ENCODE results near the gene SRRD. TPM values are rescaled to one million over a fixed set of nuclear protein-coding genes. Genes with fewer than 3 reads are reported as not detected.

SRRD gene
- total RNA-seq, 1 experiment from 2014 or later = 9.5 TPM

DNA sequence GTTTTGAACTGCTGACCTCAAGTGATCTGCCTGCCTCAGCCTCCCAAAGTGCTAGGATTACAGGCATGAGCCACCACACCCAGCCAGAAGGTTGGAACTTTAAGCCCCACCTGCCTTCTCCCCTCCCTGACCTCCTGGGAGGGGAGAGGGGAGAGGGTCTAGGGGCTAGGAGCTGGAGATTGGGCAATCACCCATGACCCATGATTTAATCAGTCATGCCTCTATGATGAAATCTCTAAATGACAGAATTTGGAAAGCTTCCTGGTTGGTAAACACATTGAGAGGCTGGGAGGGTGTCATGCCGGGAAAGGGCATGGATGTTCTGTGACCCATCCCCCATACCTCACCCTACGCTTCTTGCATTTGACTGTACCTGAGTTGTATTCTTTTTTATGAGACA lies 45.7 kb downstream of the SRRD start:
- ChIA-PET CTCF (no interaction called here), POLR2A (ENCODE audit: unreplicated experiment) (no interaction called here)
- TF ChIP-seq EZH2 (IDR thresholded peaks at IDR 0.05; ENCODE audit: low read depth) (no peak), CTCF (conservative IDR thresholded peaks at IDR 0.05) (no peak)
- Histone ChIP-seq H3K79me2 (ENCODE audit: low read depth) (no peaks in the 10 kb centered on the region), H4K20me1 (ENCODE audit: insufficient read depth) (no peaks in the 10 kb centered on the region), H3K4me2 (no peak overlapping the region), H3K9me2 (ENCODE audit: insufficient read depth) (no peaks in the 10 kb centered on the region), H2AFZ (no peak overlapping the region), H3K36me3 (ENCODE audit: low read depth) (no peaks in the 10 kb centered on the region), H3K9me3 (ENCODE audit: insufficient read depth, low read depth) (no peaks in the 10 kb centered on the region), H3K4me3 (no peak overlapping the region), H3K4me1 (replicated peaks; ENCODE audit: insufficient read depth) (no peaks in the 10 kb centered on the region), H3K27ac (no peak overlapping the region), H3F3A (ENCODE audit: insufficient read depth, low read depth) (no peaks in the 10 kb centered on the region), H3K27me3 (ENCODE audit: insufficient read depth, low read depth) (no peaks in the 10 kb centered on the region)
- BruUV-seq (replicated peaks) = no TSS peak
- intact Hi-C loops (cut with micrococcal nuclease; ENCODE audit: unreplicated experiment) = no loop called here
- DNase-seq = no peak

- Histone ChIP-seq H3K9me3 (ENCODE audit: insufficient read depth, low read depth) (no peaks in the 10 kb centered on the region), H3K27ac (no peak overlapping the region), H3K79me2 (ENCODE audit: low read depth) (no peaks in the 10 kb centered on the region), H4K20me1 (ENCODE audit: insufficient read depth) (no peaks in the 10 kb centered on the region), H3K27me3 (ENCODE audit: insufficient read depth, low read depth) (no peaks in the 10 kb centered on the region), H3K4me3 (no peak overlapping the region), H3K36me3 (ENCODE audit: low read depth) (no peaks in the 10 kb centered on the region), H3K9me2 (ENCODE audit: insufficient read depth) (no peaks in the 10 kb centered on the region), H3K4me1 (replicated peaks; ENCODE audit: insufficient read depth) (no peaks in the 10 kb centered on the region), H3K4me2 (no peak overlapping the region), H2AFZ (no peak overlapping the region), H3F3A (ENCODE audit: insufficient read depth, low read depth) (no peaks in the 10 kb centered on the region)
- TF ChIP-seq EZH2 (IDR thresholded peaks at IDR 0.05; ENCODE audit: low read depth) (no peak), CTCF (conservative IDR thresholded peaks at IDR 0.05) (no peak)
- CTCF ChIA-PET = no interaction called here
- intact Hi-C loops (cut with micrococcal nuclease; ENCODE audit: unreplicated experiment) = no loop called here
- DNase-seq = no peak
- POLR2A ChIA-PET (ENCODE audit: unreplicated experiment) = no interaction called here
- BruUV-seq (replicated peaks) = no TSS peak
Measured at GRCh38 chr22:26534171-26534855, 50.6 kb downstream of the SRRD start.

- H3K36me3 ChIP-seq (ENCODE audit: low read depth) = no peaks in the 10 kb centered on the region
- no peak overlapping the region for H2AFZ ChIP-seq
- H3K9me2 ChIP-seq (ENCODE audit: insufficient read depth) = no peaks in the 10 kb centered on the region
- no peaks in the 10 kb centered on the region for H3K79me2 ChIP-seq (ENCODE audit: low read depth)
- no TSS peak for BruUV-seq (replicated peaks)
- no peaks in the 10 kb centered on the region for H3K9me3 ChIP-seq (ENCODE audit: insufficient read depth, low read depth)
- H3K27me3 ChIP-seq (ENCODE audit: insufficient read depth, low read depth) = no peaks in the 10 kb centered on the region
- ChIA-PET POLR2A (ENCODE audit: unreplicated experiment) (no interaction called here), CTCF (no interaction called here)
- H4K20me1 ChIP-seq (ENCODE audit: insufficient read depth) = no peaks in the 10 kb centered on the region
- TF ChIP-seq EZH2 (IDR thresholded peaks at IDR 0.05; ENCODE audit: low read depth) (no peak), CTCF (conservative IDR thresholded peaks at IDR 0.05) (no peak)
- no peak overlapping the region for H3K4me3 ChIP-seq
- no peak overlapping the region for H3K27ac ChIP-seq
- intact Hi-C loops (cut with micrococcal nuclease; ENCODE audit: unreplicated experiment) = no loop called here
- no peaks in the 10 kb centered on the region for H3K4me1 ChIP-seq (replicated peaks; ENCODE audit: insufficient read depth)
- no peak overlapping the region for H3K4me2 ChIP-seq
- DNase-seq = no peak
- no peaks in the 10 kb centered on the region for H3F3A ChIP-seq (ENCODE audit: insufficient read depth, low read depth)
Measured at GRCh38 chr22:26534874-26535602, 51.4 kb downstream of the SRRD start.
